Stromal cell of bone marrow (primary cell): ENCODE data around the gene RCBTB1.
"Not testable (repeated sequence)": the region's sequence is repeated elsewhere in the genome, so short reads cannot be mapped to it uniquely, and the experiment has no call there.

Experiments used
- DNase-seq: peaks from one replicate; pipeline ENCODE4 v3.0.0-alpha.2; 2012; ENCODE audit warnings: low read depth

Gene RCBTB1

GRCh38 chr13:49585220-49586157 is at the start of gene RCBTB1:
Gene RCBTB1, minus strand, starts transcription at chr13:49585558. Its CDS starts 18,279 bp downstream, at chr13:49567279.
- DNase-seq = peak; percentile 28

- DNase-seq = no peak
Observed at GRCh38 chr13:49633710-49634109, 48.4 kb upstream of the RCBTB1 start.

GRCh38 chr13:49632156-49632555 is 46.8 kb upstream of the RCBTB1 start:
- DNase-seq = no peak

- no peak for DNase-seq
Observed at GRCh38 chr13:49630580-49630979, 45.2 kb upstream of the RCBTB1 start.

GRCh38 chr13:49629947-49630346 is 44.6 kb upstream of the RCBTB1 start:
- no peak for DNase-seq

GRCh38 chr13:49629196-49629938 is 44.0 kb upstream of the RCBTB1 start:
- DNase-seq = no peak

GRCh38 chr13:49627831-49628652 is 42.7 kb upstream of the RCBTB1 start, which contains the start of gene ARL11:
Gene ARL11, plus strand, starts transcription at chr13:49628507. Its CDS starts 1,941 bp downstream, at chr13:49630448.
- no peak for DNase-seq

- DNase-seq = no peak
Observed at GRCh38 chr13:49625392-49626079, 40.2 kb upstream of the RCBTB1 start.

- no peak for DNase-seq
Observed at GRCh38 chr13:49624229-49624628, 38.9 kb upstream of the RCBTB1 start.

- DNase-seq = no peak
Observed at GRCh38 chr13:49622174-49622946, 37.0 kb upstream of the RCBTB1 start.

- no peak for DNase-seq
Observed at GRCh38 chr13:49620170-49620621, 34.8 kb upstream of the RCBTB1 start.

- DNase-seq = no peak
Observed at GRCh38 chr13:49616676-49617065, 31.3 kb upstream of the RCBTB1 start.

GRCh38 chr13:49615836-49616675 is 30.7 kb upstream of the RCBTB1 start:
- DNase-seq = no peak

- DNase-seq = not testable (repeated sequence)
Observed at GRCh38 chr13:49612042-49612441, 26.7 kb upstream of the RCBTB1 start.

- no peak for DNase-seq
Observed at GRCh38 chr13:49610176-49610575, 24.8 kb upstream of the RCBTB1 start.

- no peak for DNase-seq
Observed at GRCh38 chr13:49608651-49609331, 23.4 kb upstream of the RCBTB1 start.

GRCh38 chr13:49607761-49608160 is 22.4 kb upstream of the RCBTB1 start:
- no peak for DNase-seq

- peak; percentile 82 for DNase-seq
Observed at GRCh38 chr13:49606747-49607648, 21.6 kb upstream of the RCBTB1 start.
